HepG2 (cell line): ENCODE results near the gene NREP. TPM values are rescaled to one million over a fixed set of nuclear protein-coding genes. Genes with fewer than 3 reads are reported as not detected.
A peak's percentile ranks its signal among the peaks of the same experiment; 100 is the strongest.

ENCODE experiments used
- CEBPB ChIP-seq: IDR thresholded peaks from 2 replicates; pipeline ENCODE4 v1.6.1; 2011; ENCODE audit warnings: low read depth, low read length, improper control_type of control experiment, borderline replicate concordance
- CREB3 ChIP-seq: sonication (generic); formaldehyde crosslinking; IDR thresholded peaks from 2 replicates; pipeline ENCODE4 v1.5.0; 2020; ENCODE audit warnings: missing genetic modification reagents
- DBP ChIP-seq: sonication (generic); formaldehyde crosslinking; IDR thresholded peaks from 2 replicates; pipeline ENCODE4 v1.4.0; 2020; ENCODE audit warnings: missing genetic modification reagents; ENCODE audit errors: not compliant biosample characterization
- HDAC2 ChIP-seq: sonication (generic); formaldehyde crosslinking; IDR thresholded peaks from 2 replicates; pipeline ENCODE4 v1.4.0; 2020; ENCODE audit warnings: missing genetic modification reagents
- HES4 ChIP-seq: sonication (generic); formaldehyde crosslinking; IDR thresholded peaks from 2 replicates; pipeline ENCODE4 v1.9.0; 2021; ENCODE audit warnings: mild to moderate bottlenecking, missing genetic modification reagents, borderline replicate concordance
- MATR3 ChIP-seq: sonication (generic); formaldehyde crosslinking; IDR thresholded peaks from 2 replicates; pipeline ENCODE4 v1.4.0; 2020; ENCODE audit warnings: missing genetic modification reagents
- MTA1 ChIP-seq: sonication (generic); formaldehyde crosslinking; IDR thresholded peaks from 2 replicates; pipeline ENCODE4 v1.4.0; 2020; ENCODE audit warnings: missing genetic modification reagents, mild to moderate bottlenecking, borderline replicate concordance
- MYC ChIP-seq: sonication (generic); formaldehyde crosslinking; IDR thresholded peaks from 2 replicates; pipeline ENCODE4 v1.9.0; 2021; ENCODE audit warnings: missing genetic modification reagents, borderline replicate concordance
- MZF1 ChIP-seq: sonication (generic); formaldehyde crosslinking; IDR thresholded peaks from 2 replicates; pipeline ENCODE4 v1.8.1; 2023; ENCODE audit warnings: mild to moderate bottlenecking, missing genetic modification reagents, borderline replicate concordance
- NBN ChIP-seq: fragments of 450-650 bp; conservative IDR thresholded peaks from 2 replicates; pipeline ENCODE4 v1.6.1; 2017
- RORA ChIP-seq: sonication (generic); formaldehyde crosslinking; IDR thresholded peaks from 2 replicates; pipeline ENCODE4 v1.5.0; 2020; ENCODE audit warnings: mild to moderate bottlenecking, missing genetic modification reagents, moderate library complexity
- SUZ12 ChIP-seq: fragments of 150-350 bp; IDR thresholded peaks from 2 replicates; pipeline ENCODE4 v1.6.1; 2014; ENCODE audit warnings: low read depth, low read length
- TEAD2 ChIP-seq: sonication (generic); formaldehyde crosslinking; IDR thresholded peaks from 2 replicates; pipeline ENCODE4 v1.9.0; 2021; ENCODE audit warnings: missing genetic modification reagents
- THAP11 ChIP-seq: IDR thresholded peaks from 2 replicates; pipeline ENCODE4 v1.6.1; 2016; ENCODE audit warnings: missing biosample characterization, missing genetic modification reagents
- ZNF124 ChIP-seq: sonication (generic); formaldehyde crosslinking; IDR thresholded peaks from 2 replicates; pipeline ENCODE4 v1.4.0; 2020; ENCODE audit warnings: missing genetic modification reagents
- ZNF20 ChIP-seq: sonication (generic); formaldehyde crosslinking; IDR thresholded peaks from 2 replicates; pipeline ENCODE4 v1.4.0; 2020; ENCODE audit warnings: mild to moderate bottlenecking, moderate library complexity, missing genetic modification reagents
- ZNF275 ChIP-seq: sonication (generic); formaldehyde crosslinking; IDR thresholded peaks from 2 replicates; pipeline ENCODE4 v1.8.0; 2022; ENCODE audit warnings: missing genetic modification reagents, mild to moderate bottlenecking, inconsistent platforms, borderline replicate concordance
- ZNF333 ChIP-seq: sonication (generic); formaldehyde crosslinking; IDR thresholded peaks from 2 replicates; pipeline ENCODE4 v1.4.0; 2020; ENCODE audit warnings: mild to moderate bottlenecking, missing genetic modification reagents, borderline replicate concordance
- ZNF687 ChIP-seq: sonication (generic); formaldehyde crosslinking; IDR thresholded peaks from 2 replicates; pipeline ENCODE4 v1.5.1; 2020; ENCODE audit warnings: mild to moderate bottlenecking, missing genetic modification reagents, moderate library complexity
- ZNF704 ChIP-seq: sonication (generic); formaldehyde crosslinking; IDR thresholded peaks from 2 replicates; pipeline ENCODE4 v1.8.1; 2023; ENCODE audit warnings: mild to moderate bottlenecking, inconsistent platforms, moderate library complexity, missing genetic modification reagents, borderline replicate concordance
- ZNF713 ChIP-seq: sonication (generic); formaldehyde crosslinking; IDR thresholded peaks from 2 replicates; pipeline ENCODE4 v1.4.0; 2020; ENCODE audit warnings: mild to moderate bottlenecking, missing genetic modification reagents
- polyA plus RNA-seq, 8 experiments: library from polyadenylated mRNA; depleted of rRNA in 3 of 8; stranded (reverse) in 7 of 8; unstranded in 1 of 8; fragments of >200 nt; fragmentation: Illumina TruSeq in 4 of 8; extraction: Trizol in 4 of 8; gene quantifications; 2 replicates each; pipeline versions ENCODE4 v1.2.1 to v1.2.3, GENCODE V29; 2011 to 2016; ENCODE audit warnings: low read depth in 4 of 8, missing spikeins in 1 of 8, mixed read lengths in 1 of 8; ENCODE audit not compliant: insufficient read depth in 1 of 8
- total RNA-seq, 5 experiments: library from RNA; depleted of rRNA; stranded (reverse); fragments of >200 nt; fragmentation: Illumina TruSeq; extraction: Trizol; gene quantifications; 2 replicates each; pipeline ENCODE4 v1.2.3, GENCODE V29; 2016; ENCODE audit warnings: low read depth in 1 of 5

The NREP gene
- total and polyA plus RNA-seq, 2 of the 13 experiments (the other 11 are each of a cell fraction or from before 2014, with no cell fraction given), result 40.5 to 102 TPM

GRCh38 chr5:111757355-111758283, 625 bp upstream of the NREP start (continued):
- TF ChIP-seq TEAD2 (CRISPR knock-in tag) (no peak), SUZ12 (no peak), MYC (CRISPR knock-in tag) (peak; percentile 90; the same call in 1 of the 2 replicates), CEBPB (no peak), ZNF704 (CRISPR knock-in tag) (no peak), ZNF713 (no peak), ZNF20 (no peak), RORA (CRISPR knock-in tag) (no peak), ZNF275 (CRISPR knock-in tag) (no peak), THAP11 (CRISPR knock-in tag) (no peak), ZNF124 (CRISPR knock-in tag) (no peak), CREB3 (CRISPR knock-in tag) (no peak), MTA1 (peak; percentile 77; the same call in 1 of the 2 replicates), MZF1 (CRISPR knock-in tag) (no peak), HDAC2 (CRISPR knock-in tag) (peak; percentile 29; the same call in 1 of the 2 replicates), HES4 (CRISPR knock-in tag) (no peak; the same call in 1 of the 2 replicates), ZNF333 (peak; percentile 77; the same call in 1 of the 2 replicates), NBN (no peak), MATR3 (CRISPR knock-in tag) (no peak), DBP (no peak), ZNF687 (CRISPR knock-in tag) (peak; percentile 96)
